ENCODE measurements around the gene GMDS. TPM values are rescaled to one million over a fixed set of nuclear protein-coding genes. Genes with fewer than 3 reads are reported as not detected.

Gene GMDS
- total RNA-seq, 4 donors from 2014 or later = 3.4 to 7.2 (median 4.6) TPM

DNA sequence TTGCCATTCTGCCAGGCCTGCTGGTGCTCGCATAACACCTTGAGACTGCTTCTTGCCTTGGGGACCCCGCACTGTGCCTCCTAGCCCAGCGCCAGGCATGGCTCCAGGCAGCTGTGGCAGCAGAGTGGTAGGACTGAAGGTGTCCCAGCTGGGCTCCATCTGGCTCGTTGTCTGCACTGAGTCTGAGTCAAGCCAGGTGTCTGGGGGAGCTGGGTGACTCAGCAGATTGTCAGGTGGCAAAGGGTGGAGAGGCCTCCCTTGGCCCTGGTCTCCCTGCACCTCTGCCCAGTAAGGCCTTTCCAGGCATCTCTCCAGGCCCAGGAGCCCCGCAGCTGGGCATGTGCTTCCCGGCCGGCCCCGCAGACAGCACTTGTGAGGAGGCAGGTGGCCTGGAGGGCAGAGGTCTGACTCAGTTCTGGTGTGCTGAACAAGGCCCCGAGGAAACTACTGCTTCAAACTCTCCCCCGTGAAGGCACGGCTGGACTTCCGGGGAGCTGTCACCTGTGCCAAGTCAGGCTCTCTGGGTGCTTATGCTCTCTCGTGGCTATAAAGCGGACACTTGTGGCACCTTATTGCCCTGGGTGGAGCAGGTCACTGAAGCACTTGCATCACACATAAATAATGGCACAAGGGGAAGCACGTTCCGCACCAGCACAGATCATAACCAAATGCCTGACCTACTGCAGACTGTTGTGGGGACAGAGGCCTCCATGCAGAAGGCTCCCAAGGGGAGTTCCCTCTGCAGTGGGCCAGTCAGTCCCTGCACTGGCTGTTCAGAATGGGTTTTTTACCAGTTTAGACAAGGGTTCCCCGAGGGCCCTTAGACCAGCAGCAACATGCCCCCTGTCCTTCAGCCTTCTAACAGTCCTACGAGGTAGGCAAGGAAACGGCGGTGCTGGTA is 608.2 kb downstream of the GMDS start:
- DNase-seq (no peak), ATAC-seq (no peak)
- Histone ChIP-seq H3K9me3 (no peaks in the 10 kb centered on the region), H3K27ac (no peak overlapping the region), H3K27me3 (no peaks in the 10 kb centered on the region), H3K36me3 (no peaks in the 10 kb centered on the region), H3K4me1 (no peaks in the 10 kb centered on the region), H3K4me3 (no peak overlapping the region)
- no peak for TF ChIP-seq POLR2A (IDR thresholded peaks at IDR 0.05)
- TF ChIP-seq, protein P1, sequence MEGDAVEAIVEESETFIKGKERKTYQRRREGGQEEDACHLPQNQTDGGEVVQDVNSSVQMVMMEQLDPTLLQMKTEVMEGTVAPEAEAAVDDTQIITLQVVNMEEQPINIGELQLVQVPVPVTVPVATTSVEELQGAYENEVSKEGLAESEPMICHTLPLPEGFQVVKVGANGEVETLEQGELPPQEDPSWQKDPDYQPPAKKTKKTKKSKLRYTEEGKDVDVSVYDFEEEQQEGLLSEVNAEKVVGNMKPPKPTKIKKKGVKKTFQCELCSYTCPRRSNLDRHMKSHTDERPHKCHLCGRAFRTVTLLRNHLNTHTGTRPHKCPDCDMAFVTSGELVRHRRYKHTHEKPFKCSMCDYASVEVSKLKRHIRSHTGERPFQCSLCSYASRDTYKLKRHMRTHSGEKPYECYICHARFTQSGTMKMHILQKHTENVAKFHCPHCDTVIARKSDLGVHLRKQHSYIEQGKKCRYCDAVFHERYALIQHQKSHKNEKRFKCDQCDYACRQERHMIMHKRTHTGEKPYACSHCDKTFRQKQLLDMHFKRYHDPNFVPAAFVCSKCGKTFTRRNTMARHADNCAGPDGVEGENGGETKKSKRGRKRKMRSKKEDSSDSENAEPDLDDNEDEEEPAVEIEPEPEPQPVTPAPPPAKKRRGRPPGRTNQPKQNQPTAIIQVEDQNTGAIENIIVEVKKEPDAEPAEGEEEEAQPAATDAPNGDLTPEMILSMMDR (IDR thresholded peaks at IDR 0.05 in 4 of 5, conservative IDR thresholded peaks at IDR 0.05 in 1 of 5) = no peak
- intact Hi-C loops (cut with DNase I; ENCODE audit: low total_unique reads) = no loop called here
- in situ Hi-C loops (cut with MboI; ENCODE audit: low sequenced_read_pairs in 4 of 4) = no loop called here

DNA sequence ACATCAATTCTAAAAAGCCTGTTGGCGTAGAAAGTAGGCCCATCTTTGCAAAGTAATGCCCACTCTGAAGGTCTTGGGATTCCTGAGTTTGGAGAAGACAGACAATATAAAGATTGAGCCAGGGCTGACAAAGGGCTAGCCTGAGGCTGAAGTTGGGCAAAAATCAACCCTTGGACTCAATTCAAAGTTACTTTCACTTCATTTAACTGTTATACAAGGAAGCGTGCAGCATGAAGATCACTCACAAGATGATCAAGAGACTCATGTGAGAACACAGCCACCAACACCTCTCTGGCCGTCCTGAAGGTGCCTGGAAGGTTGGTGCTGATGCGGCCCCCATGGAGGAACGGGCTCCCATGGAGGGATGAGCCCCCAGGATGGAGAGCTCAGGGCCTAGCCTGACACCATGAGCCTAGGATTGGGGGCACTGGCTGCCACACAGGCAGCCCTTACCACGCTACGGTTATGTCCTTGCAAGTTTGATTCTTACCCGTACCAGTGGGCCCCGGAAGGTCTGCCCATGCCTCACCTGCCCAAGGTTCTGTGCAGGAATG is 609.1 kb downstream of the GMDS start:
- H3K36me3 ChIP-seq = no peaks in the 10 kb centered on the region
- H3K9me3 ChIP-seq = no peaks in the 10 kb centered on the region
- H3K4me3 ChIP-seq = no peak overlapping the region
- H3K27ac ChIP-seq = no peak overlapping the region
- intact Hi-C loops (cut with DNase I; ENCODE audit: low total_unique reads) (no loop called here), in situ Hi-C loops (cut with MboI; ENCODE audit: low sequenced_read_pairs in 4 of 4) (no loop called here)
- DNase-seq (no peak), ATAC-seq (no peak)
- H3K27me3 ChIP-seq = no peaks in the 10 kb centered on the region
- H3K4me1 ChIP-seq = no peaks in the 10 kb centered on the region
- TF ChIP-seq POLR2A (IDR thresholded peaks at IDR 0.05) = no peak
- TF ChIP-seq, protein P1 (IDR thresholded peaks at IDR 0.05 in 4 of 5, conservative IDR thresholded peaks at IDR 0.05 in 1 of 5) = no peak

DNA sequence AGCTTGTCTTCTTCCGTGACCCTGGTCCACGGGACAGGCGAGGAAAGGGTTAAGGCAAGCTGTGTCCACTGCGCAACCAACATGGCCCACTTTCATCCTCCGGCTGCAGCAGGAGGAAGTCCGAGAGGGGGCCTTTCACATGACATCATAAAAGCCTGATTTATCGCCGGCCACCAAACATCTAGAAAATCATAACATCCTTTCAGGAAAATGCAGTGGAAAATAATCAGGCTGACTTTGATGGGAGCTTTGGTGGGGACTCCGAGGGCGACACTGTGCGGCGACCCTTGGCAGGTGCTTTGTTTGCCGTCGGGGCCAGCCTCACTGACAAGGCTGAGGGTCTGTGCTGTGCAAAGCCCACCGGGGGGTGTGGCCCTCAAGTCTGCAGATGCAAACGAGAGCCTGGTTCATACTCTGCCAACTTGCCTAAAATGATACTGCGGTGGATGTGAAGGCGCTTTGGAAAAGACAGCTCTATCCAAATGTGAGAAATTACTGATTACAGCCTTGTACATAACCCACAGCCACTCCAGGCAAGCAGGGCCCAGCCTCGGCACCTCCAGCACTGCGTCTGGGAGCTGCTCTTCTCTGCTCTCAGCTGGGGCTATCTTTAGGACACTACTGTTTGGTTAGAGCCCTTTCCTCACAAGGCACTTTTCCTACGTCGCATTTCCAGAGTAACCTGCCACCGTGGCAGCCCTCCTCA is 609.9 kb downstream of the GMDS start:
- H3K36me3 ChIP-seq = no peaks in the 10 kb centered on the region
- no peak for DNase-seq
- no peaks in the 10 kb centered on the region for H3K4me1 ChIP-seq
- no peaks in the 10 kb centered on the region for H3K27me3 ChIP-seq
- intact Hi-C loops (cut with DNase I; ENCODE audit: low total_unique reads) (no loop called here), in situ Hi-C loops (cut with MboI; ENCODE audit: low sequenced_read_pairs in 4 of 4) (no loop called here)
- no peak overlapping the region for H3K27ac ChIP-seq
- no peak overlapping the region for H3K4me3 ChIP-seq
- no peaks in the 10 kb centered on the region for H3K9me3 ChIP-seq
- TF ChIP-seq, protein P1 (IDR thresholded peaks at IDR 0.05 in 4 of 5, conservative IDR thresholded peaks at IDR 0.05 in 1 of 5) = no peak
- no peak for TF ChIP-seq POLR2A (IDR thresholded peaks at IDR 0.05)
- ATAC-seq = no peak

DNA sequence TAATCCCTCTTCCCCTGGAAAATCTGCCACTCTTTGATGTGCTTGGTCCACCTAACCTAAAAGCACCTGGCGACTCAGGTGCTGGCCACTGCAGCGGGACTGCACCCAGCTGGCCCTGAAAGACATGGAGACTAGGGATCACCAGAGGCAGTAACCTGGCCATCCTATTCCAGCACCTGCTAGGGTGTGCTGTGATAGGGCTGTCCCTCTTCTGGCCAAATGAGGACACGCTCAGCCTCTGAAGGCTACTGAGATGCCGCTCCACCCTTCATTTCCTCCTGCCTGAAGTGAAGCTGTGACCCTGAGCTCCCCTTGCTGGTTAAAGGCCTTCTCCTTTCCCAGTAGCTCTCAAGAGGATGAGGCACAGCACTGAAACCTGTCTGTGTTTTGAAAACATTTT is 611.3 kb downstream of the GMDS start:
- ATAC-seq (no peak), DNase-seq (no peak)
- Histone ChIP-seq H3K4me1 (no peaks in the 10 kb centered on the region), H3K36me3 (no peaks in the 10 kb centered on the region), H3K27me3 (peaks cover 0 to 4% (median under 1%) of the 10 kb centered on the region in 3 donors), H3K4me3 (no peak overlapping the region), H3K27ac (no peak overlapping the region), H3K9me3 (no peaks in the 10 kb centered on the region)
- TF ChIP-seq POLR2A (IDR thresholded peaks at IDR 0.05) = no peak
- in situ Hi-C loops (cut with MboI; ENCODE audit: low sequenced_read_pairs in 4 of 4) (no loop called here), intact Hi-C loops (cut with DNase I; ENCODE audit: low total_unique reads) (no loop called here)

Data from gastrocnemius medialis (tissue), 4 donors.